ENCODE measurements around the gene LHFPL2. TPM values are rescaled to one million over a fixed set of nuclear protein-coding genes. Genes with fewer than 3 reads are reported as not detected.

Gene LHFPL2
- total RNA-seq, 1 experiment from 2014 or later = 17.9 TPM

GRCh38 chr5:78611126-78611605 is 37.4 kb downstream of the LHFPL2 start (continued):
- no peak for TF ChIP-seq CTCF (IDR thresholded peaks at IDR 0.05 in 2 of 3, conservative IDR thresholded peaks at IDR 0.05 in 1 of 3; ENCODE audit: borderline replicate concordance in 1 of 3, insufficient read depth in 1 of 3, low read depth in 2 of 3, low read length in 2 of 3)

DNA sequence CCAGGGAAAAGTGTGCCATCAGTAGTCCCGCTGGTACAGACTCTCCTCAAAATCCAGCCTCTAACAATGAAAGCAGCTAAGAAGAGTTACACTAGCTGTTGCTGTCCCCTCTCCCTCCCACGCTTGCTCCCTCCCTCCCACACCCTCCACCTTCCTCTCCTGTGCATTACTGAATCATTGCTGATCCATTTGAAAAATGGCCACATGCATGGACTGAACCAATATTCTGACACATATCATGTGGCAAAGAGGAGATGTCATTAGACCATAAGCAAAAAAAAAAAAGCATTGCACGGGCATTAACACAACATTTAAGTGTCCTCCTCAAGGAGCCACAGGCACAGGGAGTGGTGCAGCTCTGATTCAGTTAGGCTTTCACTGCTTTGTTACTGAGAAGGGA is 37.9 kb downstream of the LHFPL2 start:
- Histone ChIP-seq H3K27ac (ENCODE audit: low read depth, low read length) (no peak overlapping the region), H3K9me2 (ENCODE audit: insufficient read depth) (no peaks in the 10 kb centered on the region), H3K9me3 (ENCODE audit: control insufficient read depth in 1 of 2, insufficient read depth in 1 of 2, low read depth in 1 of 2, low read length in 2 of 2) (no peaks in the 10 kb centered on the region), H2AFZ (ENCODE audit: low read depth, low read length, poor library complexity, severe bottlenecking) (no peak overlapping the region), H3K27me3 (ENCODE audit: insufficient read depth, low read length) (no peaks in the 10 kb centered on the region), H4K20me1 (ENCODE audit: insufficient read depth) (no peaks in the 10 kb centered on the region), H3K4me2 (ENCODE audit: low read length) (no peak overlapping the region), H3K4me1 (ENCODE audit: control insufficient read depth in 1 of 2, insufficient read depth in 2 of 2, low read length in 2 of 2) (peaks cover 3 to 15% of the 10 kb centered on the region in 2 experiments), H3K36me3 (ENCODE audit: control insufficient read depth in 1 of 2, insufficient read depth in 2 of 2, low read length in 2 of 2) (no peaks in the 10 kb centered on the region), H3K79me2 (ENCODE audit: insufficient read depth, low read length) (no peaks in the 10 kb centered on the region), H3K4me3 (replicated peaks in 1 of 2; ENCODE audit: low read depth in 1 of 2, low read length in 2 of 2) (no peak overlapping the region), H3K9ac (ENCODE audit: low read length) (no peak overlapping the region)
- DNase-seq (ENCODE audit: low read depth, low spot score) = no peak
- ATAC-seq = no peak
- TF ChIP-seq SIN3A (IDR thresholded peaks at IDR 0.05; ENCODE audit: low read depth) (no peak), ZBTB33 (IDR thresholded peaks at IDR 0.05; ENCODE audit: extremely low read depth, insufficient replicate concordance, low read length) (no peak), ZNF274 (IDR thresholded peaks at IDR 0.05; ENCODE audit: low read depth, low read length) (no peak)
- CTCF ChIA-PET = no interaction called here
- intact Hi-C loops (cut with micrococcal nuclease) = no loop called here
- RAD21 ChIA-PET (ENCODE audit: low non-redundant PET in 1 of 2, low total read pairs in 2 of 2, uncharacterized antibody in 2 of 2, unreplicated experiment in 2 of 2) = no interaction called here
- BruUV-seq (replicated peaks) = no TSS peak
- POLR2A ChIA-PET = no interaction called here
